Subcutaneous adipose tissue (tissue), 4 donors: ENCODE data around the gene OR8D1. TPM values are rescaled to one million over a fixed set of nuclear protein-coding genes. Genes with fewer than 3 reads are reported as not detected.

Experiments
- CTCF ChIP-seq: fragments of 450-650 bp; IDR thresholded peaks from one replicate; pipeline ENCODE4 v1.5.1; 2016; ENCODE audit warnings: low read depth, mild to moderate bottlenecking, control low read depth, antibody characterized with exemption, moderate library complexity
- total RNA-seq, 4 donors: library from RNA; depleted of rRNA; stranded (reverse); fragments of >200 nt; gene quantifications; one replicate each; pipeline ENCODE4 v1.1.0, GENCODE V29; 2016

OR8D1 gene
- total RNA-seq, 4 donors from 2014 or later: not detected

GRCh38 chr11:124294687-124295086 lies 19.1 kb downstream of the OR8D1 start:
- TF ChIP-seq CTCF: no peak

GRCh38 chr11:124285610-124286344 lies 28.0 kb downstream of the OR8D1 start:
- no peak for TF ChIP-seq CTCF

DNA sequence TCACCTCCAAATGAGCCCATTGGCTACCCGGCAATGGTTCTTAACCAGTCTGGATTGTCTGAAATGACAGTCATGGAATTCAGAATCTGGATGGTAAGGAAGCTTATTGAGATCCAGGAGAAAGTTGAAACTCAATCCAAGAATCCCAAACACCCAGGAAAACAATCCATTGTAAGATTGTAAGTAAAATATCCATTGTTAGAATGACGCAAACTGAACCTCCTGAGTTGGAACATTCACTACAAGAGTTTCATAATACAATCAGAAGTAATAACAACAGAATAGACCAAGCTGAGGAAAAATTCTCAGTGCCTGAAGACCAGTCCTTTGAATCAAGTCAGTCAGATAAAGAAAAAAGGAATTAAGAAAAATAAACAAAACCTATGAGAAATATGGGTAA lies 35.5 kb downstream of the OR8D1 start:
- TF ChIP-seq CTCF: no peak

- TF ChIP-seq CTCF: no peak
Observed at GRCh38 chr11:124277804-124278203, 35.9 kb downstream of the OR8D1 start.

DNA sequence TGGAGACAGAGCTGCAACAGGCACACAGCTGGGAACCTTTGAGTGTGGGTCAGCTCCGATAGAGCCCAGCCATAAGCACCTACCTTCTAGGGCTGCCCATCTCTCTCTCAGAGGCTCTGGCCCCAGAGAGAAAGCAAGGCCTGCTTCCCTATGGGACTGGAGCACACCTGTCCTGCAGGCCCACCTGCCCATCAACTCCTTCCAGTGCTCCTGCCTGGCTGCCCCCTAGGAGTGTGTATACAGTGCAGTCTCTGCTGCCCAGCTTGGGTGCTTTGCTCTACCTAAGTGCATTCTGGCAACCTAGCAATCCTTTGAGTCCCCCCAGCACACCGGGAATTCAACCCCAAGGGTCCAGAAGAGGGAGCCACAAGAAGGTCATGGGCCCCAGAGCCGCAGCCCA lies 36.5 kb downstream of the OR8D1 start:
- TF ChIP-seq CTCF: no peak

- no peak for TF ChIP-seq CTCF
Observed at GRCh38 chr11:124276081-124276480, 37.7 kb downstream of the OR8D1 start.

DNA sequence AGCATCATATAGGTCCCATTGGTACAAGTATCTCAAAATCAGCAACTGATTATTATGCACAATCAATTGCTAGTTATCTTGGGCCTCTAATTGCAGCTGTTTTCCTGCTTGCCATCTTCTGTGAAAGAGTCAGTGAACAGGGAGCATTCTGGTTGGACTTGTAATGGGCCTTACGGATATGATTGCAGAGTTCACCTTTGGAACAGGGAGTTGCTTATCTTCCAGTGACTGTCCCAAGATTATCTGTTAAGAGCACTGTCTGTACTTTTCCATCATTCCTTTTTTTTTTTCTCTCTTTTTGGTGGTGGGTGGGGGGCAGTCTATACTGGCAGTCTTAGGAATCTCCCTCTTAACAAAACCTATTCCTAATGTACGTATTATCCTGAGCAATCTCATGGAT lies 39.7 kb downstream of the OR8D1 start:
- TF ChIP-seq CTCF: no peak
